ENCODE data around the gene TMPRSS12. TPM values are rescaled to one million over a fixed set of nuclear protein-coding genes. Genes with fewer than 3 reads are reported as not detected.
"Not testable (repeated sequence)": the region's sequence is repeated elsewhere in the genome, so short reads cannot be mapped to it uniquely, and the experiment has no call there.

TMPRSS12 gene
- total RNA-seq, 3 donors from 2014 or later = not detected

GRCh38 chr12:50845021-50845647 is 2.4 kb downstream of the TMPRSS12 start:
- H3K4me3 ChIP-seq = no peak overlapping the region
- H3K9me3 ChIP-seq = peaks cover 0 to 10% of the 10 kb centered on the region in 2 donors
- no peaks in the 10 kb centered on the region for H3K36me3 ChIP-seq
- H3K27ac ChIP-seq = no peak overlapping the region
- no peaks in the 10 kb centered on the region for H3K4me1 ChIP-seq
- intact Hi-C loops (cut with DNase I; ENCODE audit: low total_unique reads) = no loop called here
- TF ChIP-seq CTCF (IDR thresholded peaks at IDR 0.05) (no peak), POLR2AphosphoS5 (IDR thresholded peaks at IDR 0.05) (no peak), POLR2A (IDR thresholded peaks at IDR 0.05) (no peak)
- H3K27me3 ChIP-seq = no peaks in the 10 kb centered on the region
- no peak for DNase-seq (ENCODE audit: low spot score in 2 of 2)

- intact Hi-C loops (cut with DNase I; ENCODE audit: low total_unique reads) = no loop called here
- no peak for DNase-seq (ENCODE audit: low spot score in 2 of 2)
- H3K27ac ChIP-seq = no peak overlapping the region
- H3K4me3 ChIP-seq = no peak overlapping the region
- TF ChIP-seq POLR2A (IDR thresholded peaks at IDR 0.05) (no peak), POLR2AphosphoS5 (IDR thresholded peaks at IDR 0.05) (no peak), CTCF (IDR thresholded peaks at IDR 0.05) (no peak)
- no peaks in the 10 kb centered on the region for H3K36me3 ChIP-seq
- no peaks in the 10 kb centered on the region for H3K9me3 ChIP-seq
- H3K4me1 ChIP-seq = no peaks in the 10 kb centered on the region
- H3K27me3 ChIP-seq = no peaks in the 10 kb centered on the region
Measured at GRCh38 chr12:50848963-50849362, 6.2 kb downstream of the TMPRSS12 start.

- H3K4me1 ChIP-seq; DNase-seq (ENCODE audit: low spot score in 2 of 2); H3K36me3 ChIP-seq; H3K4me3 ChIP-seq; H3K9me3 ChIP-seq; H3K27me3 ChIP-seq; H3K27ac ChIP-seq: not testable (repeated sequence)
- intact Hi-C loops (cut with DNase I; ENCODE audit: low total_unique reads) = loop anchor here (2.0 kb wide), 1 partner anchor 46 kb away; no protein-coding TSS in a partner anchor
Measured at GRCh38 chr12:50855218-50855617, 12.5 kb downstream of the TMPRSS12 start.

GRCh38 chr12:50855679-50856078 is 13.0 kb downstream of the TMPRSS12 start:
- H3K4me1 ChIP-seq; H3K9me3 ChIP-seq; H3K27ac ChIP-seq; DNase-seq (ENCODE audit: low spot score in 2 of 2); H3K4me3 ChIP-seq; H3K27me3 ChIP-seq; H3K36me3 ChIP-seq: not testable (repeated sequence)
- intact Hi-C loops (cut with DNase I; ENCODE audit: low total_unique reads) = loop anchor here (2.0 kb wide), 1 partner anchor 45 kb away; no protein-coding TSS in a partner anchor

GRCh38 chr12:50859621-50860310 is 17.0 kb downstream of the TMPRSS12 start:
- Histone ChIP-seq H3K4me1 (no peaks in the 10 kb centered on the region), H3K27me3 (no peaks in the 10 kb centered on the region), H3K4me3 (no peak overlapping the region), H3K36me3 (no peaks in the 10 kb centered on the region), H3K9me3 (no peaks in the 10 kb centered on the region), H3K27ac (no peak overlapping the region)
- no peak for DNase-seq (ENCODE audit: low spot score in 2 of 2)
- intact Hi-C loops (cut with DNase I; ENCODE audit: low total_unique reads) = no loop called here
- TF ChIP-seq POLR2AphosphoS5 (IDR thresholded peaks at IDR 0.05) = no peak
- TF ChIP-seq POLR2A (IDR thresholded peaks at IDR 0.05) = no peak
- TF ChIP-seq CTCF (IDR thresholded peaks at IDR 0.05) = no peak

GRCh38 chr12:50862316-50862715 is 19.6 kb downstream of the TMPRSS12 start:
- no peak for TF ChIP-seq POLR2AphosphoS5 (IDR thresholded peaks at IDR 0.05)
- no peak for TF ChIP-seq POLR2A (IDR thresholded peaks at IDR 0.05)
- no peak for TF ChIP-seq CTCF (IDR thresholded peaks at IDR 0.05)
- H3K27ac ChIP-seq = no peak overlapping the region
- H3K9me3 ChIP-seq = no peaks in the 10 kb centered on the region
- no peaks in the 10 kb centered on the region for H3K27me3 ChIP-seq
- no peak overlapping the region for H3K4me3 ChIP-seq
- intact Hi-C loops (cut with DNase I; ENCODE audit: low total_unique reads) = no loop called here
- no peaks in the 10 kb centered on the region for H3K36me3 ChIP-seq
- H3K4me1 ChIP-seq = no peaks in the 10 kb centered on the region
- no peak for DNase-seq (ENCODE audit: low spot score in 2 of 2)
